Transverse colon (tissue), 4 donors: ENCODE data around the gene IFT80. TPM values are rescaled to one million over a fixed set of nuclear protein-coding genes. Genes with fewer than 3 reads are reported as not detected.

Experiments
- DNase-seq: peaks from one replicate; pipeline ENCODE4 v3.0.0-alpha.2; 2019
- H3K27ac ChIP-seq, 4 donors: fragments of 200-600 bp; sonication (generic); 2 replicates each; pipeline ENCODE4 v1.5.1; 2016 to 2018; ENCODE audit warnings: inconsistent platforms in 4 of 4
- H3K27me3 ChIP-seq: fragments of 200-600 bp; sonication (generic); 2 replicates; pipeline ENCODE4 v1.5.1; 2017; ENCODE audit warnings: inconsistent platforms
- H3K36me3 ChIP-seq, 4 donors: fragments of 200-600 bp; sonication (generic); 2 replicates each; pipeline ENCODE4 v1.5.1; 2017 to 2019; ENCODE audit warnings: inconsistent platforms in 4 of 4
- H3K4me1 ChIP-seq, 4 donors: fragments of 200-600 bp; sonication (generic); 2 replicates each; pipeline ENCODE4 v1.5.1; 2017 to 2020; ENCODE audit warnings: inconsistent platforms in 4 of 4
- H3K4me3 ChIP-seq, 4 donors: fragments of 200-600 bp; sonication (generic); 1 replicate in 1 of 4; 2 replicates in 3 of 4; pipeline versions ENCODE4 v1.5.1 to v1.6.1; 2017 to 2019; ENCODE audit warnings: inconsistent platforms in 4 of 4
- H3K9me3 ChIP-seq, 2 donors: fragments of 200-600 bp; sonication (generic); 2 replicates each; pipeline ENCODE4 v1.5.1; 2017 to 2019; ENCODE audit warnings: inconsistent platforms in 2 of 2
- CTCF ChIP-seq, 5 experiments: fragments of 200-600 bp in 3 of 5; fragments of 450-650 bp in 2 of 5; sonication (generic) in 3 of 5; IDR thresholded peaks; 1 replicate in 2 of 5; 2 replicates in 3 of 5; pipeline ENCODE4 v1.5.1; 2016 to 2017; ENCODE audit warnings: antibody characterized with exemption in 5 of 5, inconsistent platforms in 3 of 5, mild to moderate bottlenecking in 2 of 5, moderate library complexity in 1 of 5
- EP300 ChIP-seq: sonication (generic); formaldehyde crosslinking; IDR thresholded peaks from one replicate; pipeline ENCODE4 v1.6.1; 2017; ENCODE audit warnings: antibody characterized with exemption, low read depth
- POLR2A ChIP-seq: fragments of 450-650 bp; IDR thresholded peaks from one replicate; pipeline ENCODE4 v1.6.1; 2016; ENCODE audit warnings: antibody characterized with exemption, mild to moderate bottlenecking, moderate library complexity
- POLR2AphosphoS5 ChIP-seq, 3 donors: sonication (generic); formaldehyde crosslinking; IDR thresholded peaks; one replicate each; pipeline ENCODE4 v1.6.1; 2016; ENCODE audit warnings: antibody characterized with exemption in 3 of 3
- WGBS, 2 donors: methylation state at CpG; one replicate each; pipeline ENCODE4 v1.1.5; 2018; ENCODE audit warnings: low coverage in 1 of 2; 5-methylcytosine and 5-hydroxymethylcytosine counted together
- in situ Hi-C, 4 donors: fragments of 200-750 bp; cut with MboI; loops; one replicate each; pipeline versions ENCODE4 v1.15.0 to v1.15.1; 2017; ENCODE audit warnings: low sequenced_read_pairs in 3 of 4, low pct_ligation_motif_present in 1 of 4, low pct_unique_long_range_greater_than_20kb in 1 of 4
- intact Hi-C: fragments of 100-400 bp; cut with DNase I; formaldehyde crosslinking; loops from one replicate; pipeline ENCODE4 v1.15.1; 2023; ENCODE audit warnings: low total_unique reads
- total RNA-seq, 4 donors: library from RNA; depleted of rRNA; stranded (reverse); fragments of >200 nt; gene quantifications; one replicate each; pipeline ENCODE4 v1.1.0, GENCODE V29; 2016

The IFT80 gene
- total RNA-seq: 10 to 100 TPM in 3 of 4 donors, under 1 TPM in 1; 0.37 to 78.8 (median 19.7) TPM

DNA sequence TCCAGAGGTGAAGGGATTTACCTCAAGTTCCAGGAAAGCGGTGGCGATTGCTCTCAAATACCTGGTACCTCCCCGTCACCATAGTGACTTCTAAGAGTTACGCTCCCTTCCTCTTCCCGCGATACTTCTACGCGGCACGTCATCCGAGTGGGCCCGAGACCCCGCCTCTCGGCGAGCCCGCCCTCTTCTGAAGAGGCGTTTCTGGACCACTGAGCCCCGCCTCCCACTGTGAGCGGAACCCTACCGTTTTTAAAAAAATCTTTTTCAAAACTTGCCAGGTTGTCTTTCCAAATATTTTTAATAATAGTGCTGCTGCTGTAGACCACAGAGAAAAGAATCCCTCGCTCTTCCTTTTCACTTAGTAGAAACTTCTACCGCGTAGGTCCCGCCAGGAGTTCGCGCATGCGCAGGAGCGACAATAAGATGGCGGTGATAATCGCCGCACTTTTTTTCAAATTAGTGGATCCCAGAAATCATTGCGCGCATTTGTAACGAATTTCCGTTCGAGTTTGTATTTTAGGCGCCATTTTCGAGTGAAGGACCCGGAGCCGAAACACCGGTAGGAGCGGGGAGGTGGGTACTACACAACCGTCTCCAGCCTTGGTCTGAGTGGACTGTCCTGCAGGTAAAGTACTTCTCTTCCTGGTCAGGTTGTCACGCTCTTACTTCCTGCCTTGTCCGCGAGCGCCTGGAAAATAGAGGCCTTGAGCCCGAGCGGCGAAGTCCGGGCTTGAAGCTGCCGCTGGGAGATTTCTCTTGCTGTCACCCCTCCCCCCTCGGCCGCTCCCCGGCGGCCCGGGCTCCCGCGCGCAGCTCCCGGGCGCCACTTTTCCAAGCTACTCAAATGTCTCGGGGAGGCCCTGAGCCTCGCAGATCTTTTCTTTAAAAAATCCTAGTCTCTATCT is at the start of gene IFT80, which contains the start of gene SMC4:
Gene IFT80, minus strand, starts transcription at position 101 of the 905 bp plus-strand sequence. CDS start 14,625 bp downstream, outside the sequence.
Gene SMC4, plus strand, starts transcription at position 526 of the 905 bp plus-strand sequence. CDS start 1,177 bp downstream, outside the sequence.
- no peaks in the 10 kb centered on the region for H3K36me3 ChIP-seq
- in situ Hi-C loops (no loop called here), intact Hi-C loops (no loop called here)
- WGBS, 2 donors: 0 to 1% methylated on average over 14 to 51 of the region's 63 CpGs
- peaks cover 4 to 40% (median 16%) of the 10 kb centered on the region in 4 donors for H3K4me1 ChIP-seq
- peak in 2 of 5 experiments; percentile 28 to 52 for TF ChIP-seq CTCF (IDR thresholded peaks at IDR 0.05)
- TF ChIP-seq POLR2A: peak; percentile 80
- peak; percentile 83 to 87 (median 83) for TF ChIP-seq POLR2AphosphoS5 (IDR thresholded peaks at IDR 0.05)
- TF ChIP-seq EP300: no peak
- peak within 1 kb of the TSS; percentile 59 to 96 (median 76) for H3K4me3 ChIP-seq
- DNase-seq: peak; percentile 98
- H3K27ac ChIP-seq: peak within 1 kb of the TSS; percentile 88 to 94 (median 93)
- no peaks in the 10 kb centered on the region for H3K9me3 ChIP-seq
- H3K27me3 ChIP-seq: no peaks in the 10 kb centered on the region

DNA sequence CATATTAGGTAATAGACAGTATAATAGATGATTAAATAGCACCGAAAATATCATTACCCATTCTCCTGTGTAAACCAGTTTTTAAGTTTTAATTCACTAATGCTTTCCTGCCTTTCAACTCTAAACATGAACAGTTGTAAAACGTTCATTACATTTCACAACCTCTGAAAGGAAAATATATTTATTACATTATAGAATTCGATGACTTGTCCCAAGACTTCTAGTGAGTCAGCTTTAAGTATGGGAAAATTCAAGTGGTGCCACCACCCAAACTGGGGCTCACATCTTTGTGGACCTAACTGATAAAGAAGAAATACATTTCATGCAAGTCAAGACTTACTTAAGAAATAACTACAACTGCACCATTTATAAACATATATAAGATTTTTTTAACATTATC is 48.5 kb upstream of the IFT80 start:
- intact Hi-C loops (no loop called here), in situ Hi-C loops (no loop called here)
- H3K4me1 ChIP-seq: peaks cover 0 to 25% (median 11%) of the 10 kb centered on the region in 4 donors
- 33 to 49% methylated on average over 3 of the region's 3 CpGs for WGBS, 2 donors
- TF ChIP-seq POLR2A (no peak), CTCF (IDR thresholded peaks at IDR 0.05) (no peak), POLR2AphosphoS5 (IDR thresholded peaks at IDR 0.05) (no peak), EP300 (no peak)
- H3K36me3 ChIP-seq: no peaks in the 10 kb centered on the region
- no peaks in the 10 kb centered on the region for H3K9me3 ChIP-seq
- H3K27ac ChIP-seq: no peak overlapping the region
- no peak for DNase-seq
- no peaks in the 10 kb centered on the region for H3K27me3 ChIP-seq
- H3K4me3 ChIP-seq: no peak overlapping the region

DNA sequence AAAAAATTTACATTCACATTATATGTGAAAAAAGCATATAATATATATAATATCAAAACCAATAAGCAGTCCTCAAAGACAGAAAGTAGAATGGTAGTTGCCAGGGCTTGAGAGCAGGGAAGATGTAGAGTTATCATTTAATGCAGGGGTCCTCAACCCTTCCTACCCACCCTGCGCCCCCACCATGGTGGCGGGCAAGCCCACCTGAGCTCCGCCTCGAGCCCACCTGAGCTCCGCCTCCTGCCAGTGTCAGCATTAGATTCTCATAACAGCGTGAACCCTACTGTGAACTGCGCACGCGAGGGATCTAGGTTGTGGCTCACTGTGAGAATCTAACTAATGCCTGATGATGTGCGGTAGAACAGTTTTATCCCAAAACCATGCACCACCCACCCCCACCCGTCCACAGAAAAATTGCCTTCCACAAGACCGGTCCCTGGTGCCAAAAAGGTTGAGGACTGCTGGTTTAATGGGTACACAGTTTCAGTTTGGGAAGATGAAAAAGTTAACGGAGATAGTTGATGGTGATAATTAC is 47.6 kb upstream of the IFT80 start:
- Histone ChIP-seq H3K4me1 (peaks cover 0 to 25% (median 11%) of the 10 kb centered on the region in 4 donors), H3K27me3 (no peaks in the 10 kb centered on the region), H3K27ac (no peak overlapping the region), H3K9me3 (no peaks in the 10 kb centered on the region), H3K4me3 (no peak overlapping the region), H3K36me3 (no peaks in the 10 kb centered on the region)
- intact Hi-C loops (no loop called here), in situ Hi-C loops (no loop called here)
- TF ChIP-seq POLR2AphosphoS5 (IDR thresholded peaks at IDR 0.05) (no peak), EP300 (no peak), POLR2A (no peak), CTCF (IDR thresholded peaks at IDR 0.05) (no peak)
- WGBS, 2 donors: 92 to 96% methylated on average over 6 to 13 of the region's 13 CpGs
- no peak for DNase-seq

GRCh38 chr3:160445854-160446253 is 46.8 kb upstream of the IFT80 start:
- 100% methylated on average over 1 of the region's 1 CpG; no CpG with 5 or more reads in 1 of the 2 donors for WGBS, 2 donors
- DNase-seq: no peak
- no peaks in the 10 kb centered on the region for H3K36me3 ChIP-seq
- H3K27ac ChIP-seq: no peak overlapping the region
- in situ Hi-C loops: no loop called here
- no peaks in the 10 kb centered on the region for H3K9me3 ChIP-seq
- intact Hi-C loops: no loop called here
- TF ChIP-seq POLR2A (no peak), POLR2AphosphoS5 (IDR thresholded peaks at IDR 0.05) (no peak), CTCF (IDR thresholded peaks at IDR 0.05) (no peak), EP300 (no peak)
- H3K4me3 ChIP-seq: no peak overlapping the region
- H3K4me1 ChIP-seq: peaks cover 0 to 25% (median 11%) of the 10 kb centered on the region in 4 donors
- H3K27me3 ChIP-seq: no peaks in the 10 kb centered on the region
